PFSK-1 (cell line): ENCODE results near the gene SNAPC1.

Experiments used
- FOXP2 ChIP-seq: optimal IDR thresholded peaks from 2 replicates; pipeline ENCODE3; 2011; ENCODE audit warnings: borderline replicate concordance, control low read depth, inconsistent platforms; ENCODE audit not compliant: insufficient read depth; ENCODE audit errors: extremely low read length, extremely low read depth
- POLR2AphosphoS5 ChIP-seq: IDR thresholded peaks from 2 replicates; pipeline ENCODE4 v1.6.1; 2012; ENCODE audit warnings: low read depth, mild to moderate bottlenecking, control low read depth, low read length, moderate library complexity
- SIN3A ChIP-seq: IDR thresholded peaks from 2 replicates; pipeline ENCODE4 v1.6.1; 2012; ENCODE audit warnings: mild to moderate bottlenecking, low read length, moderate library complexity, borderline replicate concordance; ENCODE audit not compliant: insufficient read depth
- TAF1 ChIP-seq: IDR thresholded peaks from 2 replicates; pipeline ENCODE4 v1.6.1; 2012; ENCODE audit warnings: low read length, control low read depth, borderline replicate concordance; ENCODE audit not compliant: insufficient read depth
- TF ChIP-seq, protein P1 (sequence below), 2 experiments: IDR thresholded peaks; 2 replicates each; pipeline versions ENCODE4 v1.6.1 to v1.8.0; 2011 to 2012; ENCODE audit warnings: low read depth in 2 of 2, low read length in 2 of 2, control low read depth in 1 of 2, inconsistent platforms in 1 of 2, mild to moderate bottlenecking in 1 of 2, moderate library complexity in 1 of 2; ENCODE audit not compliant: insufficient read depth in 1 of 2

SNAPC1 gene

GRCh38 chr14:61769893-61770292 is 7.7 kb downstream of the SNAPC1 start:
- TF ChIP-seq SIN3A, result no peak
- no peak for TF ChIP-seq FOXP2
- TF ChIP-seq, protein P1, sequence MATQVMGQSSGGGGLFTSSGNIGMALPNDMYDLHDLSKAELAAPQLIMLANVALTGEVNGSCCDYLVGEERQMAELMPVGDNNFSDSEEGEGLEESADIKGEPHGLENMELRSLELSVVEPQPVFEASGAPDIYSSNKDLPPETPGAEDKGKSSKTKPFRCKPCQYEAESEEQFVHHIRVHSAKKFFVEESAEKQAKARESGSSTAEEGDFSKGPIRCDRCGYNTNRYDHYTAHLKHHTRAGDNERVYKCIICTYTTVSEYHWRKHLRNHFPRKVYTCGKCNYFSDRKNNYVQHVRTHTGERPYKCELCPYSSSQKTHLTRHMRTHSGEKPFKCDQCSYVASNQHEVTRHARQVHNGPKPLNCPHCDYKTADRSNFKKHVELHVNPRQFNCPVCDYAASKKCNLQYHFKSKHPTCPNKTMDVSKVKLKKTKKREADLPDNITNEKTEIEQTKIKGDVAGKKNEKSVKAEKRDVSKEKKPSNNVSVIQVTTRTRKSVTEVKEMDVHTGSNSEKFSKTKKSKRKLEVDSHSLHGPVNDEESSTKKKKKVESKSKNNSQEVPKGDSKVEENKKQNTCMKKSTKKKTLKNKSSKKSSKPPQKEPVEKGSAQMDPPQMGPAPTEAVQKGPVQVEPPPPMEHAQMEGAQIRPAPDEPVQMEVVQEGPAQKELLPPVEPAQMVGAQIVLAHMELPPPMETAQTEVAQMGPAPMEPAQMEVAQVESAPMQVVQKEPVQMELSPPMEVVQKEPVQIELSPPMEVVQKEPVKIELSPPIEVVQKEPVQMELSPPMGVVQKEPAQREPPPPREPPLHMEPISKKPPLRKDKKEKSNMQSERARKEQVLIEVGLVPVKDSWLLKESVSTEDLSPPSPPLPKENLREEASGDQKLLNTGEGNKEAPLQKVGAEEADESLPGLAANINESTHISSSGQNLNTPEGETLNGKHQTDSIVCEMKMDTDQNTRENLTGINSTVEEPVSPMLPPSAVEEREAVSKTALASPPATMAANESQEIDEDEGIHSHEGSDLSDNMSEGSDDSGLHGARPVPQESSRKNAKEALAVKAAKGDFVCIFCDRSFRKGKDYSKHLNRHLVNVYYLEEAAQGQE (IDR thresholded peaks at IDR 0.05; ENCODE audit: insufficient read depth in 1 of 2, low read depth in 2 of 2, low read length in 2 of 2), result no peak
- no peak for TF ChIP-seq TAF1
- TF ChIP-seq POLR2AphosphoS5, result no peak

GRCh38 chr14:61774861-61775260 is 12.6 kb downstream of the SNAPC1 start:
- TF ChIP-seq FOXP2 (no peak), POLR2AphosphoS5 (no peak), TAF1 (no peak), SIN3A (no peak)
- TF ChIP-seq, protein P1 (IDR thresholded peaks at IDR 0.05; ENCODE audit: insufficient read depth in 1 of 2, low read depth in 2 of 2, low read length in 2 of 2), result no peak

- no peak for TF ChIP-seq POLR2AphosphoS5
- TF ChIP-seq, protein P1 (IDR thresholded peaks at IDR 0.05; ENCODE audit: insufficient read depth in 1 of 2, low read depth in 2 of 2, low read length in 2 of 2), result no peak
- TF ChIP-seq SIN3A, result no peak
- TF ChIP-seq FOXP2, result no peak
Measured at GRCh38 chr14:61780125-61780524, 17.9 kb downstream of the SNAPC1 start.

DNA sequence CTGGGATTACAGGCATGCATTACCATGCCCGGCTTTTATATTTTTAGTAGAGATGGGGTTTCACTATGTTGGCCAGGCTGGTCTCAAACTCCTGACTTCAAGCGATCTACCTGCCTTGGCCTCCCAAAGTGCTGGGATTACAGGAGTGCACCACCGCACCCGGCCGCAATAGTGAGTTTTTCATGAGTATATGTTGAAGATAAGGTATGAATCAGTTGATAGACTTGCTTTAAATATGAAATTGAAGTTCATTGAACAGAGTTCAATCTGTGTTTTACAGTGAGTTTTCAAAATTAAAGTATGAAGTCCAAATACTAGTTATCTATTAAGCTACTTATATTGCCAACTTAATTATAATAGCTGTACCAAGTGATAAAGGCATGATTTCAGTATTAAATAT is 35.1 kb downstream of the SNAPC1 start:
- TF ChIP-seq FOXP2 (no peak), TAF1 (no peak), SIN3A (no peak), POLR2AphosphoS5 (no peak)
- TF ChIP-seq, protein P1 (IDR thresholded peaks at IDR 0.05; ENCODE audit: insufficient read depth in 1 of 2, low read depth in 2 of 2, low read length in 2 of 2), result no peak

DNA sequence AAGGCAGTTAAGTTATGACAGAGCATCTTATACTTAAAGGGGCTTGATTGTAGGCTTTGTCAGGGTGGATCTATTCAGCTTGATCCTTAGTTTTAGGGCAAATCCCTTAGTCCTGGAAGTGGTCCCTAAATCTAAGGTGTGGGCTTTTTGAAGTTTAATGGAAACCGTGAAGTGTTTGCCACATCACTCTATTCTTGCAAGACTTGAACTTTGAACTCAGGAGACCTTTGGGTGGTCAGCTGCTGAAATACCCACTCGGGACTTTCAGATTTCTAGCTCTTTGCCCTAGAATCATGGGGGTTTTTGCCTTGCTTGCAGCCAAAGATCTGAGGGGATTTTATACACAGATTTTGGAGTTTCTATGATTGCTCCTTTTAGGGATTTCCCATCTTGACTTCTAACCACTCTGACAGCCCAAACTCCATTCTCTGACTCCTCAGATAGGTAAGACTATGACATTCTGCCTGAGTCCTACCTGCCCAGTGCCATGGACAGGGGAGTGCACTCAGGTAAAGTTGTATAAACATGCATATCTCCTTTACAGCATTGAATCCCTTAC is 39.9 kb downstream of the SNAPC1 start:
- TF ChIP-seq, protein P1 (IDR thresholded peaks at IDR 0.05; ENCODE audit: insufficient read depth in 1 of 2, low read depth in 2 of 2, low read length in 2 of 2), result no peak
- no peak for TF ChIP-seq POLR2AphosphoS5
- no peak for TF ChIP-seq SIN3A
- no peak for TF ChIP-seq FOXP2
- no peak for TF ChIP-seq TAF1
